ENCODE results near the gene HOMER2. TPM values are rescaled to one million over a fixed set of nuclear protein-coding genes. Genes with fewer than 3 reads are reported as not detected.

The HOMER2 gene
- total RNA-seq, 2 donors from 2014 or later: 2.3 to 5.8 TPM

DNA sequence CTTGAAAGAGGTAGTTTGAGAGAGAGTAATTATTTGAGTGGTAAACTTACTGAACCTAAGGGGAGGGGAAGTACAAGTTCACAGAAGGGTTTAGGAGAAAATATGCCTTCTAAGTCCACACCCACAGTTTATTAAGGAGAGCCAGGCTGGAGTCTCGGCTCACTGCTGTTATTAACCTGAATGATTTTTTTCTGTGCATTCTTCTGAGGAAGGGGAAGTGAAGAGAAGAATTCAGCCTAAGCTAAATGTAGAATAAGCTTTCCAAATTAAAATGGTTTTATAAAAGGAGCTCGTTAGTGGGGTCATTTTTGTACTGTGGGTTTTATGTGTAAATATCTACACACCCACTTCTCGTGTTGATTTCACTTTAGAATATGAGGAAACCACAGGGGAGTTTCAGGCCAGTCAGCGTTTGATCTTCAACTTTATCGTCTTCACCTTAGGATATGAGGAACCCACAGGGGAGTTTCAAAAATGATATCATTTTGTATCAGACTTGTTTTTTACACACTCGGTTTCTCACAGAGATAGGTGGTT is 141.6 kb downstream of the HOMER2 start:
- peaks cover 3% of the 10 kb centered on the region for H3K36me3 Mint-ChIP-seq (ENCODE audit: low read depth)
- H3K27me3 Mint-ChIP-seq: peaks cover 6% of the 10 kb centered on the region
- ATAC-seq: peak; percentile 30
- no peaks in the 10 kb centered on the region for H3K9me3 ChIP-seq (ENCODE audit: control insufficient read depth, low read length, poor library complexity, severe bottlenecking)
- peak in 2 of 3 donors; percentile 34 to 42 for DNase-seq
- H3K4me1 Mint-ChIP-seq: peaks cover 39% of the 10 kb centered on the region
- H3K4me3 Mint-ChIP-seq: peak overlapping the region; percentile 99
- H3K27ac Mint-ChIP-seq: peak overlapping the region; percentile 100

DNA sequence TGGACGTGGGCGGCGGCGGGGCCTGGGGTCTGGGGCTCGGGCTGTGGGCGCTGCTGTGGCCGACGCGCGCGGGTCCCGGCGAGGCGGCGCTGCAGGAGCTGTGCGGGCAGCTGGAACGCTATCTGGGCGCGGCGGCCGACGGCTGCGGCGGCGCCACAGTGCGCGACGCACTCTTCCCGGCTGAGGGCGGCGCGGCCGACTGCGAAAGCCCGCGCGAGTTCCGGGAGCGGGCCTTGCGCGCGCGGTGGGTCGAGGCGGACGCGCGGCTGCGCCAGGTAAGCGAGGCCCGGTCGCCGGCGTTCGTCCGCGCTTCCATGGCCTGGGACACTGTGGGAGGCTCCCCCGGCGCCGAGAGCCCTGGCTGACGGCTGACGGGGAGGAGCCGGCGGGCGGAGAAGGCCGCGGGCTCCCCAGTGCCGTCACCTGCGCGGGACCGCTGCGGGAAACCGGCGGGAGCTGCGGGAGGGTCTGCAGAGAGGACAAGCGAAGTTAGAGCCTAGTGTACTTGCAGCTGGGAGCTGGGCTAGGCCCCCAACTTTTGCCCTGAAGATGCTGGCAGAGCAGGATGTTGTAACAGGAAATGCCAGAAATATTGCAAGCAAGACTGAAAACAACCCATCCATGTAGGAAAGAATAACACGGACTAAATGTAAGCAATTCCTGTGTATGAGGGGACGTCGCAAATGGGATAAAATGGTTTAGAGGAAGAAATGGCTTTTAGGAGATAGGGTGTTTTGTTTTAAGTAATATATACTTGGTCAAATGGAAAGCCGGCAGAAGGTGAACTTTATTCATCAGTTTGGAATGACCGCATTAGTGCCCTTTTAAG is 142.2 kb downstream of the HOMER2 start:
- ATAC-seq (peak; percentile 11), DNase-seq (peak; percentile 15 to 40 (median 26))
- Mint-ChIP-seq H3K36me3 (ENCODE audit: low read depth) (peaks cover 3% of the 10 kb centered on the region), H3K27me3 (peaks cover 6% of the 10 kb centered on the region), H3K4me3 (peak overlapping the region; percentile 99), H3K4me1 (peaks cover 34% of the 10 kb centered on the region), H3K27ac (peak overlapping the region; percentile 100)
- H3K9me3 ChIP-seq (ENCODE audit: control insufficient read depth, low read length, poor library complexity, severe bottlenecking): no peaks in the 10 kb centered on the region

DNA sequence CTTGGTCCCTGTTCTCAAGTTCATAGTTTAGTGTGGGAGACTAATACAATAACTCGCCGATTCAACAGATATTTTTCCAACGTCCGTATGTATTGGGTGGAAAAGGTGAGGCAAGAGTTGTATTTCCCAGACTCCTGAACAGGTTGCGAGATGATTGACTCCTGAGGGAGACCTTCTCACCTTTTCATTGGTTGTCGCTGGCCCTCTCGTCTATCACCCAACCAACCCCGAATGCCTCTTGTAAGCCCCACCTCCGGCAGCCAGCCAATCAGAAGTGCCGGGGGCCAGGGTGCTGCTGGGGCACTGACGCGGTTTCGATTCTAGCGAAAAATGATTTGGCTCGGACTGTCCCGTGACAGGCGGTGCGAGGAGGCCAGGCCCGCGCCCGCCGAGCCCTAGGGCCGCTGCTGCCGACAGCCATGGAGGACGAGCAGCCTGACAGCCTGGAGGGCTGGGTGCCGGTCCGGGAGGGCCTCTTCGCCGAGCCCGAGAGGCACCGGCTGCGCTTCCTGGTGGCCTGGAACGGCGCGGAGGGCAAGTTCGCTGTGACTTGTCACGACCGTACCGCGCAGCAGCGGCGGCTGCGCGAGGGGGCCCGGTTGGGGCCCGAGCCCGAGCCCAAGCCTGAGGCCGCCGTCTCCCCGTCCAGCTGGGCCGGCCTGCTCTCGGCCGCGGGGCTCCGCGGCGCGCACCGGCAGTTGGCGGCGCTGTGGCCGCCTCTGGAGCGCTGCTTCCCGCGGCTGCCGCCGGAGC is 143.0 kb downstream of the HOMER2 start, which contains the start of gene WHAMM:
Gene WHAMM (plus strand): TSS at position 321 of the 753 bp plus-strand sequence. CDS start 99 bp downstream, at position 420.
- H3K4me3 Mint-ChIP-seq: peak within 1 kb of the TSS; percentile 99
- H3K27me3 Mint-ChIP-seq: peaks cover 6% of the 10 kb centered on the region
- H3K9me3 ChIP-seq (ENCODE audit: control insufficient read depth, low read length, poor library complexity, severe bottlenecking): no peaks in the 10 kb centered on the region
- peaks cover 3% of the 10 kb centered on the region for H3K36me3 Mint-ChIP-seq (ENCODE audit: low read depth)
- peak within 1 kb of the TSS; percentile 100 for H3K27ac Mint-ChIP-seq
- peak; percentile 86 to 93 (median 91) for DNase-seq
- H3K4me1 Mint-ChIP-seq: peaks cover 32% of the 10 kb centered on the region
- peak; percentile 94 for ATAC-seq

DNA sequence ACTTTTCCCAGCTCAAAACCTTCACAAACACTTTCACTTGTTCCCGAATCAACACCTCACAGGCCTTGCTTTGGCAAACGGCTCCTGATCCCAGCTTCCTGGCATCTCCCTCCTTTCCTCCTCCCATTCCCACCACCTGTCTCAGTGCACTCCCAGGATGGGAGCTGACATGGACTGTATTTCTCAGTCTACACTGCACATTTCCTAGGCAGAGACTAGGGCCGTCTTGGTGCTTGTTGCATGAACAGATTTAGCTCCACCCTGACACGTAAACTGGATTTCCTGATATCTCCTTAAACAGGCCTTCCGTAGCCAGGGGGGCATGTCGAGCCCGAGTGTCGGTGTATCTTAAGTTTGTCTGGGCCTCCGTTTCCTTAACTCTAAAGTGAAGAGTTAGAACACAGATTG is 143.9 kb downstream of the HOMER2 start:
- H3K27ac Mint-ChIP-seq: peak overlapping the region; percentile 67
- no peak overlapping the region for H3K4me3 Mint-ChIP-seq
- H3K4me1 Mint-ChIP-seq: peaks cover 26% of the 10 kb centered on the region
- ATAC-seq (no peak), DNase-seq (no peak)
- peaks cover 4% of the 10 kb centered on the region for H3K36me3 Mint-ChIP-seq (ENCODE audit: low read depth)
- peaks cover 9% of the 10 kb centered on the region for H3K27me3 Mint-ChIP-seq
- no peaks in the 10 kb centered on the region for H3K9me3 ChIP-seq (ENCODE audit: control insufficient read depth, low read length, poor library complexity, severe bottlenecking)

DNA sequence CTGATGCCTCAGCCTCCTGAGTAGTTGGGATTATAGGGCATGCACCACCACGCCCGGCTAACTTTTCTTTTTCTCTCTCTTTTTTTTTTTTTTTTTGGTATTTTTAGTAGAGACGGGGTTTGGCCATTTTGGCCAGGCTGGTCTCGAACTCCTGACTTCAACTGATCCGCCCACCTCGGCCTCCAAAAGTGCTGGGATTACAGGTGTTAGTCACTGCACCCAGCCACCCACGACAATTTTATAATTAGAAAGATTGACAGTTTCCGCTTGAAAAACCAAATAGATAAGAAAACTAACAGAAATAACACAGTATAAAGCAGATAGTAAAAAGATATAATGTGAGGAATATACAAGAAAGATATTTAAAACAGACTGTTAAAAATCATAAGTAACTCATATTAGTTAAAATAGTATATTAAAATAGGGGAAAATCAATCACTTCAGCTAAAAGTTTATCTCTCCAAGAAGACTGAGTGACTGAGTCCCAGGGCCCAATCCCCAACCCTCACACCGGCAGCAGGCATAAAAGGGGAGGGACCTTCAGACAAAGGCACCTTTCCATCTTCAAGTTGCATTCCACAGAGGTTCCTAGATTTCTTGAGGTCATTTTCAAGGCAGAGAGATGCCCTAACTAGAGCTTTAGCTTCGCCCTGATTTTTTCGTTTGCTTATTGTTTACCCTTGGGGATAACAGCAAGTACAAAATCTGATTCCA is 144.4 kb downstream of the HOMER2 start:
- H3K4me1 Mint-ChIP-seq: peaks cover 26% of the 10 kb centered on the region
- H3K36me3 Mint-ChIP-seq (ENCODE audit: low read depth): peaks cover 7% of the 10 kb centered on the region
- H3K4me3 Mint-ChIP-seq: no peak overlapping the region
- ATAC-seq (no peak), DNase-seq (no peak)
- peaks cover 15% of the 10 kb centered on the region for H3K27me3 Mint-ChIP-seq
- no peaks in the 10 kb centered on the region for H3K9me3 ChIP-seq (ENCODE audit: control insufficient read depth, low read length, poor library complexity, severe bottlenecking)
- peak overlapping the region; percentile 67 for H3K27ac Mint-ChIP-seq

DNA sequence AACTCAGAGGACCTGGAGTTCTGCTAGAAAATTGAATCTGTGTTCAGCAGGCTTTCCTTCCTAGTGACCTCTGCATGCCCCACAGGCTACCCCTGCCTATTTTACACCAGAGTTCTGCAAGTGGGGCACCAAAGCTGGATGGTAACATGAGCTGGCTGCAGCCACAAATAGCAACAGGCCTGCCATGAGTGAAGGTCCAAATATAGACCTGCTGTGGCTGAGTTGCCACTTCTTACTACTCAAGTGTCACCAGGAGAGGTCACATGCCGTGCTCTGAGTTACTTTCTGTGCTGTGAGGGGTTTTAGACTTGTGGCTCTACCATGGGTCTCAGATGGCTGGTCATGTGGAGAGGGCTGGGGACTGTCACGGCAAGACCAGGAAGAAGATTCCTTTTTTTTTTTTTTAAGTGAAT is 146.5 kb downstream of the HOMER2 start, which contains the start of gene FSD2:
Gene FSD2 (minus strand): TSS at position 76 of the 413 bp plus-strand sequence. CDS start 18,679 bp downstream, outside the sequence.
- no peaks in the 10 kb centered on the region for H3K9me3 ChIP-seq (ENCODE audit: control insufficient read depth, low read length, poor library complexity, severe bottlenecking)
- peaks cover 16% of the 10 kb centered on the region for H3K4me1 Mint-ChIP-seq
- no peak within 1 kb of the TSS for H3K27ac Mint-ChIP-seq
- ATAC-seq (no peak), DNase-seq (no peak)
- H3K4me3 Mint-ChIP-seq: peak within 1 kb of the TSS; percentile 19
- H3K27me3 Mint-ChIP-seq: peaks cover 34% of the 10 kb centered on the region
- peaks cover 12% of the 10 kb centered on the region for H3K36me3 Mint-ChIP-seq (ENCODE audit: low read depth)

DNA sequence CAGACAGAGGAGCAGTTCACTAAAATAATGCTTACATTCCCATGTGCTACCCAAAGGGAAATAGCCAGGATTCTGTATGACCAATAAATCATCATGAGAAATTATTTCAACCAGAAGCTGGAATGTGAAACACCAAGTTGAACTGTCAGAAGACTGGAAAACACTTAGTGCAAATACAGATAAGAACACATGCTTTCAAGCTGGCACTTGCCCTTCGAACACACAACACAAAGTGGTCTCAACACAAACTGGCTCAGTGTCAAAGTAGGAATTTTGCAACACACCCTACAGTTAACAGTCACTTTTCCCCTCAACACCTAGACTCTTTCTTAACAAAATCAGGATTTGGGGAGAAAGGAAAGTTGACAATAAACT is 148.0 kb downstream of the HOMER2 start:
- Mint-ChIP-seq H3K4me3 (no peak overlapping the region), H3K4me1 (peaks cover 11% of the 10 kb centered on the region), H3K36me3 (ENCODE audit: low read depth) (peaks cover 9% of the 10 kb centered on the region), H3K27me3 (peaks cover 45% of the 10 kb centered on the region), H3K27ac (no peak overlapping the region)
- ATAC-seq (no peak), DNase-seq (no peak)
- no peaks in the 10 kb centered on the region for H3K9me3 ChIP-seq (ENCODE audit: control insufficient read depth, low read length, poor library complexity, severe bottlenecking)

DNA sequence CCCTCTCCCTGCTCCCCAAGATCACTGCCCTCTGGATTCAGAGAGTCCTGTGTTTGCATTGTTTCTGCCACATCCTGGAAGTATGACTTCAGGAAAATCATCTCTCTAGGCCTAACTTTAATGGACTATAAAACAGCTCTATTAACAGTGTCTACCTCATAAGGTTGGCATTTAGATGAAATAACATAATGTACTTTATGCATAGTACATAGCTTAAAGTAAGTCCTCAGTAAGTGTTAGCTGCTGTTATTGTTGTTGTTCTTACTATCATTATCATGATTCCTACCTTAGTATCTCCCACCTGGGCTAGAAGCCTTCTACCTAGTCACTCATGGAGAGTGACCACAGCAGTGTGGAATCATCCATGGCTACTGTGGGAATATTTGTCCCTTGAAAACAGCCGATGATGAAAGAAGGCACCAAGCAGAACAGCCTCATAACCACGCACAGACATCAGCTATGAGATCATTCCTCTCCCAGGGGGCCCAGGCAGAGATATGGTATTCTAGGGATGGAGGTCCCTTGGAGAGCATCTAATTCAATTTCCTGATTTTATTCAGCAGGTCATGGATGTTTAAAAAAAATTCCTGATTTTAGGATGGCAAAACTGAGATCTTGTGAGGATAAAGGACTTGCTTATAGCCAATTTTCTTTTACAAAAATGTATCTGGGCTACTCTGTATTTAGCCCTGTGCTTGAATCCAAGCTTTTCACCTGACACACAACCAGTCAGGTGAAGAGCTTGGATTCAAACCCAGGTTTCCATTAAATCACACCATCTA is 148.5 kb downstream of the HOMER2 start:
- no peak for DNase-seq
- peaks cover 8% of the 10 kb centered on the region for H3K4me1 Mint-ChIP-seq
- no peaks in the 10 kb centered on the region for H3K9me3 ChIP-seq (ENCODE audit: control insufficient read depth, low read length, poor library complexity, severe bottlenecking)
- H3K4me3 Mint-ChIP-seq: no peak overlapping the region
- ATAC-seq: no peak
- H3K36me3 Mint-ChIP-seq (ENCODE audit: low read depth): peaks cover 13% of the 10 kb centered on the region
- peaks cover 50% of the 10 kb centered on the region for H3K27me3 Mint-ChIP-seq
- H3K27ac Mint-ChIP-seq: no peak overlapping the region

DNA sequence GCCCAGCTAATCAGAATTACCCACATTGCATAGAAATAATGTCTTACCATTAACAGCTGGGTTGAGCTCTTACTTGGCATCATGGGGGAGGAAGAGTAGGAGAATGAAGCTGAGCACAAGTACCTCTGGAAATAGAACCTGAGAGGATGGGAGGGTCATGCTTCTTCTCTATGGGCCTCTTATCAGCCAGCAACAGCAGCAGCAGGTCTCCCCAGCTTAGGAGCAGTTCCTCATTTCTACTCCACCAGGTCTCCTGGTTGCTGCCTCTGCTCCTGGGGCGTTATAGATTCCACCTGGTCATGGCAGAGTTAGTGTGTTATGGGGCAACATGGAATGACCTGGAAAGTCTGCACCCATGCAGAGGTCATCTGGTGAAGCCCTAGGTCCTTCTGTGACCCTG is 150.0 kb downstream of the HOMER2 start:
- ATAC-seq (no peak), DNase-seq (no peak)
- peaks cover 56% of the 10 kb centered on the region for H3K27me3 Mint-ChIP-seq
- H3K9me3 ChIP-seq (ENCODE audit: control insufficient read depth, low read length, poor library complexity, severe bottlenecking): no peaks in the 10 kb centered on the region
- H3K4me1 Mint-ChIP-seq: peaks cover 2% of the 10 kb centered on the region
- H3K4me3 Mint-ChIP-seq: no peak overlapping the region
- no peak overlapping the region for H3K27ac Mint-ChIP-seq
- H3K36me3 Mint-ChIP-seq (ENCODE audit: low read depth): peaks cover 13% of the 10 kb centered on the region

DNA sequence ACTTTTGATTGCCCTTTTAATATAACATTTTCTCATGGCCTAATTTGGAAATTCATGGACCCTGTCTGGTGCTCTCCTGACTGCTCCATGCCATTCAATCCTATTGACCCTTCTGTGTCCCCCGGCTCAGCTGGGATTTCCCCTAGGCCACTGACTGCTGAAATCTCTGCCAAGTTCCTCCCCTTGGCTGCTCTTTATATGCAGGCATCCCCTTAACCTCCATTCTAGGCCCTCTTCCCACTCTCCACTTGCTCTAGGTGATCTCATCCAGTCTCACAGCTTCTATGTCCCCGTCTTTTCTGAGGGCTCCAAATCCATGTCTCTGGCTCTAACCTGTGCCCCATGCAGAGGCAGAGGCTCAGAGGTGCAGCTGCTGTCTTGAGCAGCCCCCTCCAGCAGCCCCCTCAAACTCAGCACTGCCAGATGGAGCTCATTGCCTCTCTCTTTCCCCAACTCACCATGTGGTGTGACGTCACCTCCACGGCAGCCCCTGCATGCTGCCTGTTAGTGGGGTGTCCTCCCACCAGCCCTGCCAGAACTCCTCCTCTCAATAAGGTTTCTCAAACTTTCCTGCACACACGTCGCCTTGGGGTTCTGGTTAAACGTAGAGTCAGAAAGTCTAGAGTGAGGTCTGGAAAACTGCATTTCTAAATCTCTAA is 153.2 kb downstream of the HOMER2 start:
- no peaks in the 10 kb centered on the region for H3K9me3 ChIP-seq (ENCODE audit: control insufficient read depth, low read length, poor library complexity, severe bottlenecking)
- Mint-ChIP-seq H3K4me3 (no peak overlapping the region), H3K27me3 (peaks cover 50% of the 10 kb centered on the region), H3K4me1 (no peaks in the 10 kb centered on the region), H3K36me3 (ENCODE audit: low read depth) (peaks cover 13% of the 10 kb centered on the region), H3K27ac (peak overlapping the region; percentile 39)
- DNase-seq (no peak), ATAC-seq (no peak)

Measured in T-helper 17 cell (primary cell).